ENCODE data around the gene REN.

REN gene

GRCh38 chr1:204106825-204107224 lies 59.3 kb downstream of the REN start:
- FAIRE-seq, result no peak

GRCh38 chr1:204105131-204105515 lies 61.0 kb downstream of the REN start:
- FAIRE-seq, result no peak

Measured in islet of Langerhans (tissue), 1 donor.